ENCODE results near the gene SARNP.

SARNP gene

DNA sequence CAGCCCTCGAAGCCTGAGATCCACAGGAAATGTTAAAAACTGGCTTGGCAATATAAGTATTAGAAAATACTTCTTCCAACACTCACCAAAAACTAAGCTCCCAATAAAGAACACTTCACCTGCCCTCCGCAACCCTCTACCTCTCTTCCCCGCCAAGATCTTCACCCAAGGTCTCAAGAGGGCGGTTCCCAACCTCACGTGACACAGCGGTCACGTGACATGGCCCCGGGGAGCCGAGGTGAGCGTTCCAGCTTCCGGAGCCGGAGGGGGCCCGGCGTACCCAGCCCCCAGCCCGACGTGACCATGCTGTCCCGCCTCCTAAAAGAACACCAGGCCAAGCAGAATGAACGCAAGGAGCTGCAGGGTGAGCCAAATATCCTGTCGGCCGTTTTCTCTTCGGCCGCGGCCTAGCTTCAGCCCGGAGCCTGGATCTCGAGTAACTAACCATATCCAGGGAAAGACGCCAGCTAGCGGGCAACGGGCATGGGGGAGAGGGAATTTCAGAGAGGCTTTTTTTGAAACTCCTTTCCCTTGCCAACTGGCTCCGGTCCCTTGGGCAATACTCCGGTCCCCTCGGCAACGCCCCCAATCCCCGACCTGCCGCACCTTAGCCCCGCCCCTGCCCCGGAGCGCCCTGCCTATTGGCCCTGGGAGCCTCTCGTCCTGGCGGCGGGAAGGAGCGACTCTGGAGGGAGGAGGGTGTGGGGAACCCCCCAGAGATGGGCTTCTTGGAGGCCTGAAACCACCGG lies 101.5 kb downstream of the SARNP start, which contains the start of gene BLOC1S1:
Gene BLOC1S1, plus strand, starts transcription at position 214 of the 749 bp plus-strand sequence. Its CDS starts 6 bp downstream, at position 220.
- TF ChIP-seq, protein P1, sequence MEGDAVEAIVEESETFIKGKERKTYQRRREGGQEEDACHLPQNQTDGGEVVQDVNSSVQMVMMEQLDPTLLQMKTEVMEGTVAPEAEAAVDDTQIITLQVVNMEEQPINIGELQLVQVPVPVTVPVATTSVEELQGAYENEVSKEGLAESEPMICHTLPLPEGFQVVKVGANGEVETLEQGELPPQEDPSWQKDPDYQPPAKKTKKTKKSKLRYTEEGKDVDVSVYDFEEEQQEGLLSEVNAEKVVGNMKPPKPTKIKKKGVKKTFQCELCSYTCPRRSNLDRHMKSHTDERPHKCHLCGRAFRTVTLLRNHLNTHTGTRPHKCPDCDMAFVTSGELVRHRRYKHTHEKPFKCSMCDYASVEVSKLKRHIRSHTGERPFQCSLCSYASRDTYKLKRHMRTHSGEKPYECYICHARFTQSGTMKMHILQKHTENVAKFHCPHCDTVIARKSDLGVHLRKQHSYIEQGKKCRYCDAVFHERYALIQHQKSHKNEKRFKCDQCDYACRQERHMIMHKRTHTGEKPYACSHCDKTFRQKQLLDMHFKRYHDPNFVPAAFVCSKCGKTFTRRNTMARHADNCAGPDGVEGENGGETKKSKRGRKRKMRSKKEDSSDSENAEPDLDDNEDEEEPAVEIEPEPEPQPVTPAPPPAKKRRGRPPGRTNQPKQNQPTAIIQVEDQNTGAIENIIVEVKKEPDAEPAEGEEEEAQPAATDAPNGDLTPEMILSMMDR (conservative IDR thresholded peaks at IDR 0.05; ENCODE audit: low read depth, low read length), result no peak
- DNase-seq (ENCODE audit: low read depth), result peak; percentile 96
- peak within 1 kb of the TSS; percentile 78 for H3K4me3 ChIP-seq (ENCODE audit: low read depth, low read length)

DNA sequence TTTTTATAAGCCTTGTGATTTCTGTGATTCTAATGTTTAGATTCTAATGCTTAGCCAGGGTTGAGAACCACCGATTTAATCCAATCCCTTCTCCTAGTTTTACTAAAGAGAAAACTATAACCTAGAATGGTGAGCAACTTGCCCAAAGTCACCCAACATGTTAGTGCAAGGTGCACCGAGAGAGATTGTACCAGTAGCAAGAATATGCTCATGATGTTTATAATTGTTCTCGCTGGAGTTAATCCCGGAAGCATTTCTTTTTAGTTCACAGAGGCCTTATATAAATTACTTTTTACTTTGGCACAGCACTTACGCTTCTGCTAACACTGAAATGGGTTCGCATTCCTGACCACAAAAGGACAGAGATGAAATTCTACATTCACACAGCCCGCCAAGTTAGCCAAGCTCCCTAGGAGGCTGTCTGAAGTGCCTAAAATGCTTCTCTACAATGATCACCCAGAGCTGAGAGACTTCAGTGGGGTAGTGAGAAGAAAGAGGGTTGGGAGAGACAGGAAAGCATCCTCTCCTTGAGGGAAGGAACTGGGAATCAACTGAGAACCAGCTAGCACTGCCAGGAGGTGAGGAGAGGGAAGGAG lies 102.3 kb downstream of the SARNP start:
- DNase-seq (ENCODE audit: low read depth), result peak; percentile 37
- peak overlapping the region; percentile 78 for H3K4me3 ChIP-seq (ENCODE audit: low read depth, low read length)
- TF ChIP-seq, protein P1 (conservative IDR thresholded peaks at IDR 0.05; ENCODE audit: low read depth, low read length), result no peak

DNA sequence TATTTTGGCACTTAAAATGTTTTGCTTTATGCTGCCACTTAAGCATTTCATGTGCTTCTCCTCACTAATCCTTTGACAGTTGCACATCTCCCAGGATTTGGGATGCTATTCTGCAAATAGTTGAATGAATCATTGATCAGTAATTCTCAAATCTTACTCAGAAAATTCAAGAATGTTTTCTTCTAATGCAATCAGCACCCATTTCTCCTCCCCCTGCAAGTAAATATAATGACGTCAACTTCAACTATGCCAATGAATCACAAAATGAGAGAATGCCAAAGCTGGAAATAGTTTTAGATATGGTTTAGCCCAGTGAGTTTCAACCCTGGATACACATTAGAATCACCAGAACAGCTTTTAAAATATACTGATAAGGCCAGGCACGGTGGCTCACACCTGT lies 103.8 kb downstream of the SARNP start:
- DNase-seq (ENCODE audit: low read depth), result peak; percentile 82
- H3K4me3 ChIP-seq (ENCODE audit: low read depth, low read length), result no peak overlapping the region
- TF ChIP-seq, protein P1 (conservative IDR thresholded peaks at IDR 0.05; ENCODE audit: low read depth, low read length), result no peak

DNA sequence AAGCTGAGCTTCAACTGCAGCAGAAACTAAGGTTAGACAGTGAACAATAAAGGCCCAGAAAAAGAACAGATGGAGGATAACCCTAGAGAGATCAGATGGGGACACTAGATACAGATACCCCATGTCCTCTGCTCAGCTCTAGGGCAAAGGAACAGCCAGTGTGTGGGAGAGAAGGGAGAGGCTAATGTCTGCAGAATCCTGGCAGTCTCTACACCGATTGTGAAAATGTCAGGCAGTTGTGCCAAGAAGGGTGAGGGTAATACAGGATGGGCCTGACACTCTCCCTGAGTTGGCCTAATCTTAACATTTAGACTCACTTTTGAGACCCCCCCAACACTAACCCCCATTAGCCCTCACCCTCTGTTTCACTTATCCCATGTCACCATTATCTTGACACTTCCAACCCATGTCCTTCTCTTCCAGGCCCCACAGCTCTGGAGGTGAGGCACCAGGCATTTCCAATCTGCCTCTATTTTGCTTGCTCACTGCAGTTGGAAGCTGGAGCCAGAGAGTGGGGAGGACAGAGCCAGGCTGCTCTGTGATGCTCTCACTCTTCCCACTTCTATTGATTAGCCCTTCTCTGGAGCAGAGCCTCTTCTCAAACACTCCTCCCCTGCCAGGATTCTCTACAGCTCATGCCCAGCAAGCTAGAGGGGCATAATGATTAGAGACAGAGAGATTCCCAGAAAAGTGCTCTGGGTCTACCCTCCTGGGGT lies 104.7 kb downstream of the SARNP start:
- TF ChIP-seq, protein P1 (conservative IDR thresholded peaks at IDR 0.05; ENCODE audit: low read depth, low read length), result no peak
- no peak overlapping the region for H3K4me3 ChIP-seq (ENCODE audit: low read depth, low read length)

DNA sequence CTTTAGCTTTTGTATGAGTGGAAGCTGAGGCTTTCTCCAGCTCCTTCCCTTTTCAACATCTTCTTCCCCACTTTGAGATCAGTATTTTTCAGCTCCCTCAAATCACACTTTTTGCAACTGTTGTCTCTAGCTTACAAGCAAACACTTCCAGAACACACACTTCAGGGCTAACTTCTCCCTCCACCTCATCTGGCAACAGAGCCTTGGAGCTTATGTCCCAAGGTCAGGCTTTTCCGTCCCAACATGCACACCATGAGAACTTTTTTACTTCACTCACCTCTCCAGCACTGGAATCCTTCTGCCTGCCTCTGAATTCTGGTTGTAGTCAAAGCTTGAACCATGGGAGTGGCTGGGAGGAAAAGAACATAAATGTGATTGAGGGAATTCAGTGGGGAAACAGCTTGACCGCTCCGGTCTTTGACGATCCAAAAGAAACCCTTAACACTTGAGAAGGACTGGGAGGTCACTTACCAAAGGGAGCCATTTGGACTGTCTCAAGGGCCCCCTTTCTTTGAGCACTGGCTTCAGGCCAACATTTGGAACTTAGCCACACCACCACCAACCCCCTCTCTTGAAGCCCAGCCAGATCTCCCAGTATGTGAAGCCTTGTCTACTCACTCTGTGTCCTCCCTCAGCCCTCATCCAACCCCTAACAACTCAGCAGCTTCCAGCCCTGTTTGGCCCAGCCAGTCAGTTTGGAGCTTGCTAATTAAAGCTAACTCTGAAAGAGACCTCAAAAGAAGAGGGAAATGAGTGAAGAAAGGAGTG lies 105.6 kb downstream of the SARNP start:
- TF ChIP-seq, protein P1 (conservative IDR thresholded peaks at IDR 0.05; ENCODE audit: low read depth, low read length), result no peak
- DNase-seq (ENCODE audit: low read depth), result no peak
- no peak overlapping the region for H3K4me3 ChIP-seq (ENCODE audit: low read depth, low read length)

More for the DNA sequence above, 104.7 kb downstream of the SARNP start:
- DNase-seq (ENCODE audit: low read depth), result no peak

DNA sequence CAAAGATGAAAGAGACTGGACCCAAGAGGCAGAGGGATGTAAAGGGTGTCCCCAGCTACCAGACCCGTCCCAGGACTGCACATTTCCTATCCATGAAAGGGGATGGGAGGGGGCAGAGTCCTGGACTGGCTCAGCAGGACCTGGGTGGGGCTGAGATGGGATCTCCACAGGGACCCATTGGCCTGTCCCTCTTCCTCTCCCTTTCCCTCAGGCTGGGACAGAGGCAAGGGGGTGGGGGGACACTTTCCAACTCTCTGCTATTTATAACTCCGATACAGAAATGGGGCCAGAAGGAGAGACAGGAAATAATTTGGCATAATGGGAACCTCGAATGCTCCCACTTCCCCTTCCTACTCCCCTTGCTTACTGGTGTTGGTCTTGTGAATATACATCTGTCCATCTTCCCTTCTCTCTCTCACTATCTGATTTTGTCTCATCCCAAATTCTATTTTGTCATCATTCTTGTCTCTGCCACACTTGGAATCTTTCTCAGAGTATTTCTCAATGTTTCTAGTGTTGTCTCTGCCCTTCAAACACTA lies 108.8 kb downstream of the SARNP start:
- no peak for DNase-seq (ENCODE audit: low read depth)
- TF ChIP-seq, protein P1 (conservative IDR thresholded peaks at IDR 0.05; ENCODE audit: low read depth, low read length), result no peak
- H3K4me3 ChIP-seq (ENCODE audit: low read depth, low read length), result no peak overlapping the region
